Panc1 (cell line): ENCODE results near the gene SLC25A22. TPM values are rescaled to one million over a fixed set of nuclear protein-coding genes. Genes with fewer than 3 reads are reported as not detected.

Source experiments
- ATAC-seq: fragments of 200-7000 bp; cut with Tn5 transposase; 2 replicates; pipeline ENCODE4 v1.9.1; 2020; ENCODE audit warnings: mild to moderate bottlenecking, moderate library complexity
- BruUV-seq: library from RNA; stranded (reverse); fragments of 400-500 nt; replicated peaks from 2 replicates; lab custom pipeline; 2021; lab: Mats Ljungman, UMichigan
- CTCF ChIA-PET: fragments of 300-600 bp; sonication (Branson Sonifier 250); formaldehyde crosslinking; loops from one replicate; lab custom pipeline; 2022; ENCODE audit warnings: antibody characterized with exemption; lab: Charles Lee
- POLR2A ChIA-PET: fragments of 300-600 bp; sonication (Branson Sonifier 250); formaldehyde crosslinking; loops from one replicate; lab custom pipeline; 2022; ENCODE audit warnings: antibody characterized with exemption; lab: Charles Lee
- DNase-seq: peaks from one replicate; pipeline ENCODE4 v3.0.0-alpha.2; 2010; ENCODE audit warnings: low read depth, low spot score
- H3K27ac ChIP-seq: 2 replicates; pipeline ENCODE4 v1.5.1; 2011; ENCODE audit warnings: mild to moderate bottlenecking, low read length, inconsistent platforms
- H3K27me3 ChIP-seq: fragments of 200-500 bp; sonication (Bioruptor generic); 2 replicates; pipeline ENCODE4 v1.6.0; 2014; ENCODE audit warnings: low read length, inconsistent platforms; ENCODE audit not compliant: control insufficient read depth, insufficient read depth
- H3K36me3 ChIP-seq: fragments of 200-500 bp; sonication (Bioruptor generic); 2 replicates; pipeline ENCODE4 v1.5.1; 2014; ENCODE audit warnings: inconsistent platforms, mild to moderate bottlenecking, low read length, moderate library complexity; ENCODE audit not compliant: control insufficient read depth, insufficient read depth
- H3K4me1 ChIP-seq: 2 replicates; pipeline ENCODE4 v1.5.1; 2011; ENCODE audit warnings: inconsistent platforms, mild to moderate bottlenecking, low read length, moderate library complexity; ENCODE audit not compliant: control insufficient read depth, insufficient read depth
- H3K4me3 ChIP-seq, 2 experiments: 2 replicates each; pipeline ENCODE4 v1.5.1; 2011 to 2012; ENCODE audit warnings: low read depth in 2 of 2, low read length in 2 of 2, mild to moderate bottlenecking in 2 of 2, inconsistent platforms in 1 of 2, moderate library complexity in 1 of 2
- H3K9me3 ChIP-seq: fragments of 200-500 bp; sonication (Bioruptor generic); 2 replicates; pipeline ENCODE4 v1.5.1; 2014; ENCODE audit warnings: low read depth, mild to moderate bottlenecking, inconsistent platforms, low read length, moderate library complexity; ENCODE audit not compliant: control insufficient read depth, insufficient read depth
- POLR2AphosphoS5 ChIP-seq: IDR thresholded peaks from 2 replicates; pipeline ENCODE4 v1.6.1; 2012; ENCODE audit warnings: mild to moderate bottlenecking, low read depth, low read length, moderate library complexity
- REST ChIP-seq, 2 experiments: IDR thresholded peaks; 2 replicates each; pipeline ENCODE4 v1.6.1; 2011 to 2012; ENCODE audit warnings: low read depth in 2 of 2, control low read depth in 1 of 2, low read length in 1 of 2, mild to moderate bottlenecking in 1 of 2, moderate library complexity in 1 of 2; ENCODE audit not compliant: insufficient read depth in 1 of 2
- SIN3A ChIP-seq: IDR thresholded peaks from 2 replicates; pipeline ENCODE4 v1.6.1; 2012; ENCODE audit warnings: low read depth, mild to moderate bottlenecking, low read length, moderate library complexity, borderline replicate concordance; ENCODE audit not compliant: insufficient read depth
- TCF7L2 ChIP-seq: IDR thresholded peaks from 2 replicates; pipeline ENCODE4 v1.6.1; 2011; ENCODE audit warnings: mild to moderate bottlenecking, low read depth, low read length, inconsistent platforms
- in situ Hi-C: cut with HindIII; loops from 2 replicates; pipeline ENCODE4 v1.10.0; 2016; ENCODE audit warnings: low sequenced_read_pairs, low pct_unique_long_range_greater_than_20kb
- intact Hi-C: fragments of 100-400 bp; cut with micrococcal nuclease; formaldehyde crosslinking; loops from one replicate; pipeline ENCODE4 v1.10.0; 2022; ENCODE audit not compliant: unreplicated experiment
- total RNA-seq: library from RNA; stranded (reverse); gene quantifications from one replicate; pipeline ENCODE4 v1.2.1, GENCODE V29; 2021; ENCODE audit not compliant: unreplicated experiment
- TF ChIP-seq, protein P1 (sequence below): fragments of 450-650 bp; IDR thresholded peaks from 2 replicates; pipeline ENCODE4 v1.5.1; 2017; ENCODE audit warnings: mild to moderate bottlenecking

SLC25A22 gene
- total RNA-seq, 1 experiment from 2014 or later, result 119 TPM

GRCh38 chr11:794766-795633 is 3.1 kb downstream of the SLC25A22 start:
- in situ Hi-C loops, result no loop called here
- ATAC-seq (no peak), DNase-seq (no peak)
- POLR2A ChIA-PET, result interaction anchor here (0.8 kb wide), 1 partner anchor 27 kb away, joined by 3 read pairs; no protein-coding TSS in a partner anchor
- Histone ChIP-seq H3K9me3 (no peaks in the 10 kb centered on the region), H3K36me3 (no peaks in the 10 kb centered on the region; the same call in none of the 2 replicates), H3K4me1 (peaks cover 56% of the 10 kb centered on the region), H3K27ac (peak overlapping the region; percentile 93), H3K27me3 (no peaks in the 10 kb centered on the region), H3K4me3 (peak overlapping the region; percentile 71 to 86)
- intact Hi-C loops, result no loop called here
- no TSS peak for BruUV-seq
- peak; percentile 42; the same call in 1 of the 2 replicates for TF ChIP-seq POLR2AphosphoS5
- 0 out of 2 replicates have a peak, but pooled peaks have one; percentile 21 for TF ChIP-seq SIN3A
- TF ChIP-seq, protein P1, sequence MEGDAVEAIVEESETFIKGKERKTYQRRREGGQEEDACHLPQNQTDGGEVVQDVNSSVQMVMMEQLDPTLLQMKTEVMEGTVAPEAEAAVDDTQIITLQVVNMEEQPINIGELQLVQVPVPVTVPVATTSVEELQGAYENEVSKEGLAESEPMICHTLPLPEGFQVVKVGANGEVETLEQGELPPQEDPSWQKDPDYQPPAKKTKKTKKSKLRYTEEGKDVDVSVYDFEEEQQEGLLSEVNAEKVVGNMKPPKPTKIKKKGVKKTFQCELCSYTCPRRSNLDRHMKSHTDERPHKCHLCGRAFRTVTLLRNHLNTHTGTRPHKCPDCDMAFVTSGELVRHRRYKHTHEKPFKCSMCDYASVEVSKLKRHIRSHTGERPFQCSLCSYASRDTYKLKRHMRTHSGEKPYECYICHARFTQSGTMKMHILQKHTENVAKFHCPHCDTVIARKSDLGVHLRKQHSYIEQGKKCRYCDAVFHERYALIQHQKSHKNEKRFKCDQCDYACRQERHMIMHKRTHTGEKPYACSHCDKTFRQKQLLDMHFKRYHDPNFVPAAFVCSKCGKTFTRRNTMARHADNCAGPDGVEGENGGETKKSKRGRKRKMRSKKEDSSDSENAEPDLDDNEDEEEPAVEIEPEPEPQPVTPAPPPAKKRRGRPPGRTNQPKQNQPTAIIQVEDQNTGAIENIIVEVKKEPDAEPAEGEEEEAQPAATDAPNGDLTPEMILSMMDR, result no peak
- CTCF ChIA-PET, result no interaction called here

GRCh38 chr11:794013-794765 is 3.9 kb downstream of the SLC25A22 start:
- Histone ChIP-seq H3K27me3 (no peaks in the 10 kb centered on the region), H3K9me3 (no peaks in the 10 kb centered on the region), H3K4me3 (peak overlapping the region; percentile 71 to 86), H3K36me3 (no peaks in the 10 kb centered on the region; the same call in none of the 2 replicates), H3K4me1 (peaks cover 56% of the 10 kb centered on the region), H3K27ac (peak overlapping the region; percentile 93)
- TF ChIP-seq, protein P1, result no peak
- no peak for TF ChIP-seq REST (IDR thresholded peaks at IDR 0.05; ENCODE audit: insufficient read depth in 1 of 2, low read depth in 2 of 2, low read length in 1 of 2)
- TF ChIP-seq SIN3A, result no peak; the same call in 1 of the 2 replicates
- no peak for TF ChIP-seq TCF7L2
- no peak for TF ChIP-seq POLR2AphosphoS5
- no TSS peak for BruUV-seq
- ATAC-seq (no peak), DNase-seq (no peak)
- ChIA-PET POLR2A (no interaction called here), CTCF (interaction anchor here (0.7 kb wide), 1 partner anchor 78 kb away, joined by 6 read pairs; no protein-coding TSS in a partner anchor)
- in situ Hi-C loops, result no loop called here
- intact Hi-C loops, result no loop called here
